Fibroblast of skin of abdomen (primary cell): ENCODE measurements around the gene PRPF39.
"Not testable (repeated sequence)": the region's sequence is repeated elsewhere in the genome, so short reads cannot be mapped to it uniquely, and the experiment has no call there.

Experiments used
- DNase-seq: peaks from one replicate; pipeline ENCODE4 v3.0.0-alpha.2; 2013

PRPF39 gene

GRCh38 chr14:45136399-45136798, 52.5 kb downstream of the PRPF39 start:
- DNase-seq, result no peak

- DNase-seq, result no peak
These were observed 56.8 kb downstream of the PRPF39 start for GRCh38 chr14:45140661-45141187.

GRCh38 chr14:45142083-45142482, 58.2 kb downstream of the PRPF39 start:
- DNase-seq, result not testable (repeated sequence)

- DNase-seq, result no peak
These were observed 60.7 kb downstream of the PRPF39 start for GRCh38 chr14:45144658-45145057.

- no peak for DNase-seq
These were observed 61.3 kb downstream of the PRPF39 start for GRCh38 chr14:45145214-45145613.

GRCh38 chr14:45149602-45150001, 65.7 kb downstream of the PRPF39 start:
- DNase-seq, result no peak

- no peak for DNase-seq
These were observed 66.5 kb downstream of the PRPF39 start for GRCh38 chr14:45150386-45150890.

- DNase-seq, result peak; percentile 25
These were observed 72.2 kb downstream of the PRPF39 start for GRCh38 chr14:45156067-45156466.
